Measurements from ENCODE around the gene C6orf120.

C6orf120 gene

DNA sequence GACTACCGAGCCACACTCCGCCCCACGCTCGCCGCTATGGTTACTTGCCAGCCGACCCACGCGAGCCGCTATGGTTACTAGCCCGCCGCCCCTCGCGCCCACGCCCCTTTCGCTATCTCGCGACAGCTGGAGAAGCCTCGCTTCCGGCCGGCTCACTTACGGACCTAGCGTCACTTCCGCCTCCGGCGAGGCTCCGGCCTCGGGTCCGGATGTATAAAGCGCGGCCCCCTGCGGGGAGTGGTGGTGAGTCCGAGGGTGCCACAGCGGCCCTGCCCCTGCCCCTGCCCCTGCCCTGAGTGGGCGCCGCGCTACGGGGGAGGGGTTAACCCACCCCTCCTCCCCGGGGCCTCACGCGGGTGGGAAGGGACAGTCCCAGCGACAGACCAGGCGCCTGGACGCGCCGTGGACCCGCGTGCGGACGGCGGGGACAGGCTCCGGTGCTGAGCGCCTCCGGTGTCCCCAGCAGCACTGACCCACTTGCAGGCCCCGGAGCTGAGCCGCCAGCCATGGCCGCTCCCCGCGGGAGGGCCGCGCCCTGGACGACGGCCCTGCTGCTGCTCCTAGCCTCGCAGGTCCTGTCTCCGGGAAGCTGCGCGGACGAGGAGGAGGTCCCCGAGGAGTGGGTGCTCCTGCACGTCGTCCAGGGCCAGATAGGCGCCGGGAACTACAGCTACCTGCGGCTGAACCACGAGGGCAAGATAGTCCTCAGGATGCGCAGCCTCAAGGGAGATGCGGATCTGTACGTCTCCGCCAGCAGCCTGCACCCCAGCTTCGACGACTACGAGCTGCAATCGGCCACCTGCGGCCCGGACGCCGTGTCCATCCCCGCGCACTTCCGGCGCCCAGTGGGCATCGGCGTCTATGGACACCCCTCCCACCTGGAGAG is at the start of gene C6orf120, which contains the start of gene WDR27:
C6orf120 (plus strand) TSS at position 173 of the 886 bp plus-strand sequence; CDS start at position 507, 334 bp downstream.
WDR27 (minus strand) TSS at position 76 of the 886 bp plus-strand sequence. CDS start 13,024 bp downstream, outside the sequence.
- peak; percentile 64 for DNase-seq

DNA sequence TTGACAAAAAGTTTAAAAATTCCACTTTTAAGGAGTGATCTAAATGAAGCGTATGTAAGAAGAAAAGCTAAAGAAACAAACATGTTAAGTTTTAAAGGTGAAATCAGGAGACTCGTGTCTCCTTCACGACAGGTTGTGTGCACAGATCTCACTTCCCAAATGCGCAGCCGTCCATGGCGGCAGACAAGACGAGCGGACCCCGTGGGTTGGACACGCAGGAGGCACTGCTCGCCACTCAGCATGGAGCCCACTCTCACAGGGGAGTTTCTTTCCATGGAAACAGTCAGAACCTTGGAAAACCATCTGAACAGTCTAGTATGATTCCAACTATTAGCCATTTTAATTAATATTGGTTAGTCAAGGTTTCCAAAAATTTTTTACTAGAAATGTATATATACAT is 49.0 kb upstream of the C6orf120 start:
- no peak for DNase-seq

- no peak for DNase-seq
Observed at GRCh38 chr6:169653691-169654090, 48.2 kb upstream of the C6orf120 start.

GRCh38 chr6:169654598-169655391 is 47.1 kb upstream of the C6orf120 start:
- peak; percentile 23 for DNase-seq

- no peak for DNase-seq
Observed at GRCh38 chr6:169656546-169657283, 45.2 kb upstream of the C6orf120 start.

GRCh38 chr6:169657284-169657610 is 44.7 kb upstream of the C6orf120 start:
- DNase-seq, result no peak

DNA sequence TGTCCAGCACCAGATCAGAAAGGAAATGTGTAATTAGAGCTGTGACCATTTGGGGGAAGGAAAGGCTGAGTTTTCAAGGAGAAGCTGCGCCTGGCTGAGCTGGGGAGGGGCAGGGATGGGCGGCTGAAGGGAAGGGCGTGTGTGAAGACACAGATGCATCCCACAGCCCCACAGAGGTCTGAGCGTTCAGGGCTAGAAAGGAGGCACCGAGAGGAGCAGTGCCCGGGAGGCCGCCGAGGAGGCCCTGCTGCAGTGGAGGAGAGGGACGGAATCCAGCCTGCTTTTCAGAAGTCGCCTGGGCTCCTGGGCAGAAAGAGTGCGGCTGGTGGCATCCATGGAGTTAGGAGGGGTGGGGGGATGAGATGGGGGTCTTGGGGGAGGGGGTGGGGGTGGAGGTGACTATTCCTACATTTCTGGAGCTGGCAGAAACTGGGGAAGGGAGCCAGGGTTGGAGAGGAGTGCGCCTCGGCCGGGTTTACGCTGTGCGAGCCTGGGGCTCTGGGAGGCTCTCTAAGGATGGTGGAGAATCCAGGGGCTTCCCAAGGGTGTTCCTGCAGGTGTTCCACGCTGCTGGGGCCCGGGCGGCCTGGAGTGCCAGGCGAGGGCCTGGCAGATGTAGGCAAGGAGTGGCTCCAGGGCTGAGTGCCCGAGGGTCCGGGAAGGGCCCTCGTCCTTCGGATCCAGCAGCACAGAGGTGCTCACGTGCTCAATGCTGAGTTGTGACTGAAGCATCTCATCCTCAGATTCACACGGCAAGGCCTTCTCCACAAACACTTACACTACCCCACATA is 41.9 kb upstream of the C6orf120 start:
- DNase-seq, result no peak

DNA sequence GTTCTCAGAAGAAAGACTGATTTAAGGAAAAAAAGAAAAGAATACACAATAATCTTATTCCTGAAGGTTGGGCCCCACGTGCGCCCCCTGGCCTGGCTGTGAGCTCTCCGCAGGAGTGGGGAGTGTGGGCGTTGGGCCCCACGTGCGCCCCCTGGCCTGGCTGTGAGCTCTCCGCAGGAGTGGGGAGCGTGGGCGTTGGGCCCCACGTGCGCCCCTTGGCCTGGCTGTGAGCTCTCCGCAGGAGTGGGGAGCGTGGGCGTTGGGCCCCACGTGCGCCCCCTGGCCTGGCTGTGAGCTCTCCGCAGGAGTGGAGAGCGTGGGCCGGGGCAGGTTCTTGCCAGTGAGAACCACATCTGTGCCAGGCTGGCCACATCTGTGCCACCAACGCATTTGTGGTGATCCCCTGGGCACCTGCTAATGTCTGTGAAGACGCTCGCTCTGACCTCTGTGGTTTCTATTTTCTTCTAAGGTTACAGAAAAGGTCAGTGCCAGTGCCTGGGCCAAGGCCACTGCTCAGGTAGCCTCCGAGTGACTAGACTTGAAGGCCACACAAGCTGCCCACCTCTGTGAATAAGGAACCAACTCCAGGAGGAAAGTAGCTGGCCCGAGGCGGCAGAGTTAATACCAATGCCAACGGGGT is 41.1 kb upstream of the C6orf120 start:
- no peak for DNase-seq

GRCh38 chr6:169661391-169661756 is 40.6 kb upstream of the C6orf120 start:
- DNase-seq, result no peak

DNA sequence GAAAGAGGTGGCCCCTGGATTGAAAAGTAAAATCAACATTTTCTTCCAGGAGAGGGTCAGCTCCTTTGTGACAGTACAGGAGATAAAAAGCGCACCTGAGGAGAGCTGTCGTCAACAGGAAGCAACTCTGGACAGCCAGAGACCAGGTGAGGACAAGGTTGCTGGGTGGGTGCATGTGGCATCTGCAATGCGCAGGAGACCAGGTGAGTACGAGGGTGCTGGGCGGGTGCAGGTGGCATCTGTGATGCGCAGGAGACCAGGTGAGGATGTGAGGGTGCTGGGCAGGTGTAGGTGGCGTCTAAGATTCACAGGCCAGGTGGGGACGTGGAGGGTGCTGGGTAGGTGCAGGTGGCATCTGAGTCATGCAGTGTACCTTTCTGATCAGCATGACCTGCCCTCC is 38.5 kb upstream of the C6orf120 start:
- DNase-seq, result no peak

GRCh38 chr6:169664227-169664626 is 37.7 kb upstream of the C6orf120 start:
- DNase-seq, result no peak

DNA sequence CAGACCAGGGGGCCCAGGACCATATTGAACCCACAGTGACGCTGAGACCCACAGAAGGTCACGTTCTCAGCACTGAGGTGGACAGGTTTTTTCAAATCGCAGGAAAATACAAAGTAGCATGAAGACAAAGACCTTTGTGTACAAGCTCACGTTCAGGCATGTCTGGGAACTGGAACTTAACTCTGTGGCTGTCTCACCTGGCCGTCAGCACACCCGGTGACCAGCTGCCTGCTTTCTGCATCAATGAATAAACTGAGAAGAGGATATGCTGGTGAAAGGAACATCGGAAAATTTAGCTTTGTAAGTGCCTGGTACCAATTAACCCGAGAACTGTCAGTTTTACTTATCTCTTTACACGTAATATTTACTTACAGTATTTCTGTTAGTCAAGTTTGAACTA is 36.6 kb upstream of the C6orf120 start:
- DNase-seq, result no peak

DNA sequence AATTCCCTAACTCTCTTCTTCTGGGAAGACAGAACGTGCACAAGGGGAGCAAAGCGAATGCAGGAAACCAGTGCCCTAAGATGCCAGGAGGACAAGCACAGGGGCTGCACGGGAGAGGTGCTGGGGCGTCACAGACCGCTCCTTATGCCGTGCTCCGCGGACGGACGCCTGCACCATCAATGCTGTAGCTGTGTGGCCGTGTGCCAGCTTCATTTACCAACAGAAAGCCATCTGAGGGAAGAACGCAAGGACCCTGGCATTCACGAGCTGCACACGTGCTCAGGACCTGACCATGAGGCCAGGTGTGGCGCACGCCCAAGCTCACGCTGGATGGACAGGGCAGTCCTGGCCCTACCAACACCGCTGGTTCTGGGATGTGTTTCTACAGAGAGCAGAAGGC is 35.5 kb upstream of the C6orf120 start:
- no peak for DNase-seq

DNA sequence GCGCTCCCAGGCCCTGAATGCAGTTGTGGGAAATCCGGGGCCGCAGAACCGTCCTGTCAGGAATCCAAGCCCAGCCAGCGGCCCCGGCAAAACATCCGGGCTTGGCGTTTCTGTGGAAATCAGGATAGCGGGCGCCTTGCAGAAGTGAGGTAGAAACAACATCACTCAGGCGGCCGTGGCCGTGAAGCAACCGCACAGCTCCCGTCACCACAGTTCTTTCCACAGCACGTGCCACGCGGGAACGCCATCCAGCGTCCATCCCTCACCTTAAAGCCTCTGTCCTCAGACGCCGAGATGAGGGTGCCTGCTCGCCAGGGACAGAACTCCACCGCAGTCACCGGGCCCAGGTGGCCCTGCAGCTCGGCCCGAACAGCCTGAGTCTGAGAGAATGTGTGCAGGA is 34.2 kb upstream of the C6orf120 start:
- DNase-seq, result no peak

DNA sequence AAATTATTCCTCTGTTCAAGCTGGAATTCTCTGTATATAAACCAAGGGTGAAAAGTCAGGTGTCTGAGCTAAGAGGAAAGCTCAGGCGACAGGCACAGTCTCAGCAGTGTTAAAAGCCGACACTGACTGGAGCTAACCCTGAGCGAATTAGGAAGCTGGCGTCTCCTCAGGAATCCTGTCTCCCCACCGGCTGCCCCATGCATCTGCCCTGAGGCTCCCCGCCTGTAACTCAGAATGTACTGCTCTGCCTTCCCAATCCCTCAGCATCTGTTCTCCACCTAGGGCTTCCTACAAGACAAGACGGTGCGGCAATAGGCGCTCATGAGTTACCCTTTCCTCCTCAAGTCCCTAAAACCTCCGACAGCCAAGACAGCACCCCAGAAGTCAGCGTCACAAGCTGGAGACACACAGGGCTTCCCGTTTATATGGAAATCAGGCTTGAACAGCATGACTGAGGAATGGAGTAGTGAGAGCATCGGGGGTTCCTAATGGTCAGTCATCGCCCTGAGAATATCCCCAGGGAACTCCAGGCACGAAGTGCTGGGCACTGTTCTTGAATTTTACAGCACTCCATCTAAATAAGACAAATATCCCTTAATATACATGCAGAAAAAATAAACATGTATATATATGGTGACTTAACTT is 33.6 kb upstream of the C6orf120 start:
- no peak for DNase-seq

DNA sequence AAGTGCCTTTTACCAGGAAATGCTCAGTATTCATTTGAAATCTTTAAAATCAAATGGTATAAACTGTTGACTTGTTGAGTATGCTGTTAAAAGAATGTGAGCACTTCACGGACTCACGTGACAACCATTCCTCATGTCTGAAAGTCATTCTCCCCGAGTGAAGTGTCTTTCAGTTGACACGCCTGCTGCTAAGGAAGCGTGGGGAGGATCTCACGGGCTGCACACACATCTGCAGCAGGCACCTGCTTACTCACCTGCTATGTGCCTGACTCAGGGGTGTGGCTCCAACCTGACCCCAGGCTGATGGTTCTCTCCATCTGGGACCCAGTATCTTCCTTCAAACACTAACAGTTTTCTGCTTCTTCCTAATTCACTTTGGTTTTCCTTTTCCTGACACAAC is 32.8 kb upstream of the C6orf120 start:
- no peak for DNase-seq

- no peak for DNase-seq
Observed at GRCh38 chr6:169669889-169670288, 32.0 kb upstream of the C6orf120 start.

DNA sequence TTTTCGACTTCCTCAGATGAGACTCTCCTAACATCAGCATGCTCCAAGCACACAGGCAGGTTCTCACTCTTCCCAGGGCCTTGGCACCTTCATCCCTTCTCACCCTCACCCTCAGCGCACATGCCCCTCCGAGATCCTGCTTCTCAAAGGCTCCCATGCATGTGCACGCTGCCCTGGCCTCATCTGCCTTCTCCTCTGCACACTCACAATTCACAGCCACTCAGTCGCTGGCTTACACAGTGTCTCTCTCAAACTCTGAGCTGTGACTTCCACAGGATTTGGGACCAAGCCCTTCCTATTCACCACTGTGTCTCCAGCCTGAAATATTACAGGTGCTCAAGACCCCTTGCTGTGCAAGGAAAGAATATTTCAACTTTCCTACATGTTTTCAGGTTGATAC is 30.4 kb upstream of the C6orf120 start:
- DNase-seq, result no peak

DNA sequence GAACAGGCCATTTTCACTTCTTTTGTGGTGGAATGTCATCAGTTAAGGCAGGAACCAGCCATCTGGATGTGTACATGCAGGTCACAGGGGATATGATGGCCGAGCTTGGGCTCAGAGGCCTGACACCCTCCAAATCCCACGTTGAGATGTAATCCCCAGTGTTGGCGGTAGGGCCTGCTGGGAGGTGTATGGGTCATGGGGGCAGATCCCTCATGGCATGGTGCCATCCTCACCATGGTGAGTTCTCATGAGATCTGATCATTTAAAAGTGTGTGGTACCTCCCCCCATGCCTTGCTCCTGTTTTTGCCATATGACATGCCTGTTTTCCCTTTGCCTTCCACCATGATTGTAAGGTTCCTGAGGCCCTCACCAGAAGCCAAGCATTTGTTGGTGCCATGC is 26.9 kb upstream of the C6orf120 start:
- DNase-seq, result no peak

GRCh38 chr6:169677096-169677495 is 24.8 kb upstream of the C6orf120 start:
- DNase-seq, result no peak

DNA sequence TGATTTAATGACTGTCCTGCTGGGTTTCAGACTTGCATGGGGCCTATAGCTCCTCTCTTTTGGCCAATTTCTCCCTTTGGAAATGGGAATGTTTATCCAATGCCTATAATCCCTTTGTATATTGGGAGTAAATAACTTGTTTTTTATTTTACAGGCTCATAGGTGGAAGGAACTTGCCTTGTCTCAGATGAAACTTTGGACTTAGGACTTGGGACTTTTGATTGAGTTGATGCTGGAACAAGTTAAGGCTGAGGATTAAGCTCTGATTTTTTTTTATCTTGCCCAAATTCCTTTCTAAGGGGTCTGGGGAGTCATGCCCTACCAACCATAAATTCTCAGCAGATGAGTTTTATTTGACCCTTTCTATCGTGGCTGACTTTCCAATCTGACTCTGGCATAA is 23.6 kb upstream of the C6orf120 start:
- no peak for DNase-seq

DNA sequence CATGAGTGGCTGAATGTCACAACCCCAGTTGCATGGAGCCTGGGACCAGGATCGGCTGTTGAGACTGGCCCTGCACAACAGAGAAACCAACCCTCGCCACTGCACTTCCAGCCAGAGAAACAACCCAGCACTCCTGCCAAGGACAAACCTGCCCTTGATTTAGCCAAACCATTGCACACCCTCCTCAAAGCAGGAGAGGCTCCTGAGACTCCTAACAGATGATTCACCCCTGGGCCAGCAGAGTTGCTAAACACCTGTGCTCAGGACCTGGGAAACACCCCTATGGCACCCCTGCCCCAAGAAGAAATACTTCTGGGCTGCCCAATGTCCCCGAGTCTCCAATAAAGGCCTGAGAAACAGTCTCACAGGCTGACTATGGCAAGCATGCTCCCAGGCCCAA is 17.9 kb upstream of the C6orf120 start:
- no peak for DNase-seq

Data from NCI-H1436 treated with DMSO at 0.1 percent for 48 hours (cell line).